ENCODE results near the gene WWOX. TPM values are rescaled to one million over a fixed set of nuclear protein-coding genes. Genes with fewer than 3 reads are reported as not detected.

Gene WWOX
- total RNA-seq, 1 donor from 2014 or later, result 16.7 TPM

- Histone ChIP-seq H3K9ac (ENCODE audit: low read depth in 1 of 3, low read length in 3 of 3) (no peak overlapping the region), H3K27ac (ENCODE audit: low read depth, low read length) (no peak overlapping the region), H3K36me3 (ENCODE audit: control insufficient read depth in 3 of 3, insufficient read depth in 3 of 3, low read length in 3 of 3) (no peaks in the 10 kb centered on the region), H3K4me1 (ENCODE audit: control insufficient read depth in 3 of 3, insufficient read depth in 3 of 3, low read length in 3 of 3) (peaks cover 7 to 10% (median 8%) of the 10 kb centered on the region in 3 donors), H3K27me3 (ENCODE audit: control insufficient read depth in 3 of 3, insufficient read depth in 3 of 3, low read length in 3 of 3) (no peaks in the 10 kb centered on the region), H3K4me3 (ENCODE audit: low read length in 3 of 3) (no peak overlapping the region), H3K9me3 (ENCODE audit: control insufficient read depth in 3 of 3, low read length in 3 of 3) (no peaks in the 10 kb centered on the region)
These were observed 573.5 kb downstream of the WWOX start for GRCh38 chr16:78672779-78673556.

GRCh38 chr16:78673884-78674283 is 574.4 kb downstream of the WWOX start:
- H3K27me3 ChIP-seq (ENCODE audit: control insufficient read depth in 3 of 3, insufficient read depth in 3 of 3, low read length in 3 of 3), result no peaks in the 10 kb centered on the region
- no peaks in the 10 kb centered on the region for H3K9me3 ChIP-seq (ENCODE audit: control insufficient read depth in 3 of 3, low read length in 3 of 3)
- H3K27ac ChIP-seq (ENCODE audit: low read depth, low read length), result no peak overlapping the region
- peaks cover 7 to 10% (median 10%) of the 10 kb centered on the region in 3 donors for H3K4me1 ChIP-seq (ENCODE audit: control insufficient read depth in 3 of 3, insufficient read depth in 3 of 3, low read length in 3 of 3)
- no peaks in the 10 kb centered on the region for H3K36me3 ChIP-seq (ENCODE audit: control insufficient read depth in 3 of 3, insufficient read depth in 3 of 3, low read length in 3 of 3)
- no peak overlapping the region for H3K4me3 ChIP-seq (ENCODE audit: low read length in 3 of 3)
- no peak overlapping the region for H3K9ac ChIP-seq (ENCODE audit: low read depth in 1 of 3, low read length in 3 of 3)

- no peaks in the 10 kb centered on the region for H3K9me3 ChIP-seq (ENCODE audit: control insufficient read depth in 3 of 3, low read length in 3 of 3)
- no peak overlapping the region for H3K9ac ChIP-seq (ENCODE audit: low read depth in 1 of 3, low read length in 3 of 3)
- H3K4me3 ChIP-seq (ENCODE audit: low read length in 3 of 3), result no peak overlapping the region
- H3K4me1 ChIP-seq (ENCODE audit: control insufficient read depth in 3 of 3, insufficient read depth in 3 of 3, low read length in 3 of 3), result peaks cover under 1 to 4% (median 1%) of the 10 kb centered on the region in 3 donors
- no peak overlapping the region for H3K27ac ChIP-seq (ENCODE audit: low read depth, low read length)
- no peaks in the 10 kb centered on the region for H3K27me3 ChIP-seq (ENCODE audit: control insufficient read depth in 3 of 3, insufficient read depth in 3 of 3, low read length in 3 of 3)
- no peaks in the 10 kb centered on the region for H3K36me3 ChIP-seq (ENCODE audit: control insufficient read depth in 3 of 3, insufficient read depth in 3 of 3, low read length in 3 of 3)
These were observed 575.9 kb downstream of the WWOX start for GRCh38 chr16:78675312-78675711.

GRCh38 chr16:78675951-78676792 is 576.7 kb downstream of the WWOX start:
- Histone ChIP-seq H3K27ac (ENCODE audit: low read depth, low read length) (no peak overlapping the region), H3K4me1 (ENCODE audit: control insufficient read depth in 3 of 3, insufficient read depth in 3 of 3, low read length in 3 of 3) (peaks cover 0 to 4% (median 0%) of the 10 kb centered on the region in 3 donors), H3K36me3 (ENCODE audit: control insufficient read depth in 3 of 3, insufficient read depth in 3 of 3, low read length in 3 of 3) (no peaks in the 10 kb centered on the region), H3K9me3 (ENCODE audit: control insufficient read depth in 3 of 3, low read length in 3 of 3) (no peaks in the 10 kb centered on the region), H3K4me3 (ENCODE audit: low read length in 3 of 3) (no peak overlapping the region), H3K27me3 (ENCODE audit: control insufficient read depth in 3 of 3, insufficient read depth in 3 of 3, low read length in 3 of 3) (no peaks in the 10 kb centered on the region), H3K9ac (ENCODE audit: low read depth in 1 of 3, low read length in 3 of 3) (no peak overlapping the region)

- Histone ChIP-seq H3K27ac (ENCODE audit: low read depth, low read length) (no peak overlapping the region), H3K9ac (ENCODE audit: low read depth in 1 of 3, low read length in 3 of 3) (no peak overlapping the region), H3K9me3 (ENCODE audit: control insufficient read depth in 3 of 3, low read length in 3 of 3) (no peaks in the 10 kb centered on the region), H3K4me1 (ENCODE audit: control insufficient read depth in 3 of 3, insufficient read depth in 3 of 3, low read length in 3 of 3) (peaks cover 0 to 4% (median 0%) of the 10 kb centered on the region in 3 donors), H3K36me3 (ENCODE audit: control insufficient read depth in 3 of 3, insufficient read depth in 3 of 3, low read length in 3 of 3) (no peaks in the 10 kb centered on the region), H3K4me3 (ENCODE audit: low read length in 3 of 3) (no peak overlapping the region), H3K27me3 (ENCODE audit: control insufficient read depth in 3 of 3, insufficient read depth in 3 of 3, low read length in 3 of 3) (no peaks in the 10 kb centered on the region)
These were observed 577.8 kb downstream of the WWOX start for GRCh38 chr16:78677181-78677731.

GRCh38 chr16:78679546-78679945 is 580.1 kb downstream of the WWOX start:
- Histone ChIP-seq H3K9ac (ENCODE audit: low read depth in 1 of 3, low read length in 3 of 3) (no peak overlapping the region), H3K27me3 (ENCODE audit: control insufficient read depth in 3 of 3, insufficient read depth in 3 of 3, low read length in 3 of 3) (no peaks in the 10 kb centered on the region), H3K4me1 (ENCODE audit: control insufficient read depth in 3 of 3, insufficient read depth in 3 of 3, low read length in 3 of 3) (peaks cover 10 to 14% (median 11%) of the 10 kb centered on the region in 3 donors), H3K27ac (ENCODE audit: low read depth, low read length) (no peak overlapping the region), H3K9me3 (ENCODE audit: control insufficient read depth in 3 of 3, low read length in 3 of 3) (no peaks in the 10 kb centered on the region), H3K36me3 (ENCODE audit: control insufficient read depth in 3 of 3, insufficient read depth in 3 of 3, low read length in 3 of 3) (no peaks in the 10 kb centered on the region), H3K4me3 (ENCODE audit: low read length in 3 of 3) (no peak overlapping the region)

GRCh38 chr16:78681743-78682142 is 582.3 kb downstream of the WWOX start:
- Histone ChIP-seq H3K4me1 (ENCODE audit: control insufficient read depth in 3 of 3, insufficient read depth in 3 of 3, low read length in 3 of 3) (peaks cover 10 to 21% (median 16%) of the 10 kb centered on the region in 3 donors), H3K27me3 (ENCODE audit: control insufficient read depth in 3 of 3, insufficient read depth in 3 of 3, low read length in 3 of 3) (no peaks in the 10 kb centered on the region), H3K36me3 (ENCODE audit: control insufficient read depth in 3 of 3, insufficient read depth in 3 of 3, low read length in 3 of 3) (no peaks in the 10 kb centered on the region), H3K27ac (ENCODE audit: low read depth, low read length) (no peak overlapping the region), H3K4me3 (ENCODE audit: low read length in 3 of 3) (no peak overlapping the region), H3K9ac (ENCODE audit: low read depth in 1 of 3, low read length in 3 of 3) (no peak overlapping the region), H3K9me3 (ENCODE audit: control insufficient read depth in 3 of 3, low read length in 3 of 3) (no peaks in the 10 kb centered on the region)

- H3K4me1 ChIP-seq (ENCODE audit: control insufficient read depth in 3 of 3, insufficient read depth in 3 of 3, low read length in 3 of 3), result peaks cover 10 to 21% (median 13%) of the 10 kb centered on the region in 3 donors
- no peaks in the 10 kb centered on the region for H3K36me3 ChIP-seq (ENCODE audit: control insufficient read depth in 3 of 3, insufficient read depth in 3 of 3, low read length in 3 of 3)
- no peak overlapping the region for H3K9ac ChIP-seq (ENCODE audit: low read depth in 1 of 3, low read length in 3 of 3)
- peak overlapping the region; percentile 29 to 37 (median 35) for H3K4me3 ChIP-seq (ENCODE audit: low read length in 3 of 3)
- no peaks in the 10 kb centered on the region for H3K9me3 ChIP-seq (ENCODE audit: control insufficient read depth in 3 of 3, low read length in 3 of 3)
- peak overlapping the region; percentile 76 for H3K27ac ChIP-seq (ENCODE audit: low read depth, low read length)
- H3K27me3 ChIP-seq (ENCODE audit: control insufficient read depth in 3 of 3, insufficient read depth in 3 of 3, low read length in 3 of 3), result no peaks in the 10 kb centered on the region
These were observed 584.7 kb downstream of the WWOX start for GRCh38 chr16:78684030-78684611.

- Histone ChIP-seq H3K9me3 (ENCODE audit: control insufficient read depth in 3 of 3, low read length in 3 of 3) (no peaks in the 10 kb centered on the region), H3K4me1 (ENCODE audit: control insufficient read depth in 3 of 3, insufficient read depth in 3 of 3, low read length in 3 of 3) (peaks cover 10 to 21% (median 13%) of the 10 kb centered on the region in 3 donors), H3K9ac (ENCODE audit: low read depth in 1 of 3, low read length in 3 of 3) (no peak overlapping the region), H3K4me3 (ENCODE audit: low read length in 3 of 3) (peak overlapping the region in 2 of 3 donors; percentile 35 to 37), H3K27me3 (ENCODE audit: control insufficient read depth in 3 of 3, insufficient read depth in 3 of 3, low read length in 3 of 3) (no peaks in the 10 kb centered on the region), H3K36me3 (ENCODE audit: control insufficient read depth in 3 of 3, insufficient read depth in 3 of 3, low read length in 3 of 3) (no peaks in the 10 kb centered on the region), H3K27ac (ENCODE audit: low read depth, low read length) (peak overlapping the region; percentile 76)
These were observed 585.4 kb downstream of the WWOX start for GRCh38 chr16:78684655-78685375.
